Measurements from ENCODE around the gene FANCL.

DNA sequence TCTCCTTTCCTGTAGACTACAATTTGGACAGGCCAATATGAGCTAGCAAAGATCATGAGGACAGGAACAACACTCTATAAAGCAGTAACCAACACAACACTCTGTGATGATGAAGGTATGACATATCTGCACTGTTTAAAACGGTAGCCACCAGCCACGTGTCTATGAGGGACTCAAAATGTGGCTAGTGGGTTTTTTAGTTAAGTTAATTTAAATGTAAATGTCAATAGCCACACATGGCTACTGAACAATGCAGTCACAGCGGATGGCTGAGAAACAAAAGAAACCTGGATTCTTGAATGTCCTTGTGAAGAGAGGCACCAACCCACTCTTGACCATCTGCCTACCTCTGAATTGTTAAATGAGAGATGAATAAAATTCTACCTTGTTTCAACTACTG, 33.9 kb downstream of the FANCL start:
- TF ChIP-seq EZH2 (IDR thresholded peaks at IDR 0.05; ENCODE audit: borderline replicate concordance, low read length) = no peak
- TF ChIP-seq, protein P1, sequence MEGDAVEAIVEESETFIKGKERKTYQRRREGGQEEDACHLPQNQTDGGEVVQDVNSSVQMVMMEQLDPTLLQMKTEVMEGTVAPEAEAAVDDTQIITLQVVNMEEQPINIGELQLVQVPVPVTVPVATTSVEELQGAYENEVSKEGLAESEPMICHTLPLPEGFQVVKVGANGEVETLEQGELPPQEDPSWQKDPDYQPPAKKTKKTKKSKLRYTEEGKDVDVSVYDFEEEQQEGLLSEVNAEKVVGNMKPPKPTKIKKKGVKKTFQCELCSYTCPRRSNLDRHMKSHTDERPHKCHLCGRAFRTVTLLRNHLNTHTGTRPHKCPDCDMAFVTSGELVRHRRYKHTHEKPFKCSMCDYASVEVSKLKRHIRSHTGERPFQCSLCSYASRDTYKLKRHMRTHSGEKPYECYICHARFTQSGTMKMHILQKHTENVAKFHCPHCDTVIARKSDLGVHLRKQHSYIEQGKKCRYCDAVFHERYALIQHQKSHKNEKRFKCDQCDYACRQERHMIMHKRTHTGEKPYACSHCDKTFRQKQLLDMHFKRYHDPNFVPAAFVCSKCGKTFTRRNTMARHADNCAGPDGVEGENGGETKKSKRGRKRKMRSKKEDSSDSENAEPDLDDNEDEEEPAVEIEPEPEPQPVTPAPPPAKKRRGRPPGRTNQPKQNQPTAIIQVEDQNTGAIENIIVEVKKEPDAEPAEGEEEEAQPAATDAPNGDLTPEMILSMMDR (IDR thresholded peaks at IDR 0.05; ENCODE audit: low read length) = no peak
